OCI-LY7 (cell line): ENCODE data around the gene GRHL1. TPM values are rescaled to one million over a fixed set of nuclear protein-coding genes. Genes with fewer than 3 reads are reported as not detected.

Experiments
- BruUV-seq: library from RNA; stranded (reverse); fragments of 400-500 nt; replicated peaks from 2 replicates; lab custom pipeline; 2021; lab: Mats Ljungman, UMichigan
- CTCF ChIA-PET: fragments of 300-600 bp; sonication (Branson Sonifier 250); formaldehyde crosslinking; loops from one replicate; lab custom pipeline; 2022; ENCODE audit warnings: antibody characterized with exemption; ENCODE audit not compliant: unreplicated experiment; lab: Charles Lee
- POLR2A ChIA-PET: fragments of 300-600 bp; sonication (Branson Sonifier 250); formaldehyde crosslinking; loops from one replicate; lab custom pipeline; 2022; ENCODE audit warnings: antibody characterized with exemption; lab: Charles Lee
- DNase-seq: peaks from one replicate; pipeline ENCODE4 v3.0.0-alpha.2; 2015; ENCODE audit warnings: low spot score
- H2AFZ ChIP-seq: fragments of 200-600 bp; sonication (generic), shearing (Covaris generic); 2 replicates; pipeline ENCODE4 v1.6.1; 2014; ENCODE audit warnings: mild to moderate bottlenecking, antibody characterized with exemption, low read length, moderate library complexity
- H3K27ac ChIP-seq: fragments of 200-600 bp; sonication (generic); 2 replicates; pipeline ENCODE4 v1.5.1; 2014; ENCODE audit warnings: mixed run types, low read depth, mild to moderate bottlenecking, moderate library complexity, low read length, inconsistent platforms; ENCODE audit not compliant: poor library complexity, severe bottlenecking
- H3K36me3 ChIP-seq: fragments of 200-600 bp; sonication (generic); 2 replicates; pipeline ENCODE4 v1.6.1; 2014; ENCODE audit warnings: mild to moderate bottlenecking, antibody characterized with exemption, low read length, moderate library complexity, mixed read lengths; ENCODE audit not compliant: insufficient read depth
- H3K4me1 ChIP-seq: fragments of 200-600 bp; sonication (generic); 2 replicates; pipeline ENCODE4 v1.5.1; 2014; ENCODE audit warnings: mild to moderate bottlenecking, low read length; ENCODE audit not compliant: insufficient read depth, poor library complexity, severe bottlenecking
- H3K4me2 ChIP-seq: fragments of 200-600 bp; sonication (generic); 2 replicates; pipeline ENCODE4 v1.6.1; 2014; ENCODE audit warnings: mild to moderate bottlenecking, low read length
- H3K4me3 ChIP-seq: fragments of 200-600 bp; sonication (generic); 2 replicates; pipeline ENCODE4 v1.5.1; 2014; ENCODE audit warnings: mild to moderate bottlenecking, low read depth, low read length; ENCODE audit not compliant: poor library complexity, severe bottlenecking
- H3K79me2 ChIP-seq: fragments of 200-600 bp; sonication (generic); 2 replicates; pipeline ENCODE4 v1.6.1; 2016; ENCODE audit warnings: low read depth, mild to moderate bottlenecking, low read length, moderate library complexity, mixed read lengths; ENCODE audit not compliant: insufficient read depth
- H3K9me2 ChIP-seq: fragments of 200-600 bp; sonication (generic); 2 replicates; pipeline ENCODE4 v1.6.1; 2016; ENCODE audit warnings: mild to moderate bottlenecking, low read length, mixed read lengths; ENCODE audit not compliant: insufficient read depth
- H3K9me3 ChIP-seq: fragments of 200-600 bp; sonication (generic); 2 replicates; pipeline ENCODE4 v1.6.1; 2014; ENCODE audit warnings: mild to moderate bottlenecking, mixed run types, low read length, mixed read lengths
- H4K20me1 ChIP-seq: fragments of 200-600 bp; sonication (generic); 2 replicates; pipeline ENCODE4 v1.6.1; 2014; ENCODE audit warnings: mild to moderate bottlenecking, antibody characterized with exemption, low read length, moderate library complexity, mixed read lengths; ENCODE audit not compliant: insufficient read depth
- CTCF ChIP-seq: fragments of 200-600 bp; sonication (generic); conservative IDR thresholded peaks from 2 replicates; pipeline ENCODE4 v1.5.1; 2014; ENCODE audit warnings: mild to moderate bottlenecking, antibody characterized with exemption, low read length, moderate library complexity, mixed read lengths
- EZH2phosphoT487 ChIP-seq: fragments of 200-600 bp; sonication (generic); IDR thresholded peaks from 2 replicates; pipeline ENCODE4 v1.6.1; 2018; ENCODE audit warnings: low read depth, borderline replicate concordance, mild to moderate bottlenecking, mixed run types, antibody characterized with exemption, low read length, moderate library complexity, mixed read lengths
- intact Hi-C: fragments of 100-400 bp; cut with micrococcal nuclease; formaldehyde crosslinking; loops from one replicate; pipeline ENCODE4 v1.10.0; 2022; ENCODE audit not compliant: unreplicated experiment
- total RNA-seq, 2 experiments: library from RNA; depleted of rRNA in 1 of 2; stranded (reverse); fragments of >200 nt in 1 of 2; shearing (Covaris generic) in 1 of 2; gene quantifications; 2 replicates each; pipeline ENCODE4 v1.2.3, GENCODE V29; 2014 to 2022

Gene GRHL1
- total RNA-seq, 2 experiments from 2014 or later: 0.19 to 2.5 TPM

- Histone ChIP-seq H3K4me2 (no peak overlapping the region), H3K4me1 (no peaks in the 10 kb centered on the region), H3K4me3 (no peak overlapping the region), H3K9me2 (no peaks in the 10 kb centered on the region), H2AFZ (no peak overlapping the region), H3K36me3 (no peaks in the 10 kb centered on the region), H3K27ac (no peak overlapping the region), H3K9me3 (no peaks in the 10 kb centered on the region), H4K20me1 (no peaks in the 10 kb centered on the region), H3K79me2 (no peaks in the 10 kb centered on the region)
- DNase-seq: no peak
- no TSS peak for BruUV-seq
- POLR2A ChIA-PET: interaction anchor here (0.6 to 0.7 kb wide), 4 partner anchors 39 to 581 kb away, joined by 3 to 5 read pairs (median 3); no protein-coding TSS in a partner anchor
- TF ChIP-seq EZH2phosphoT487 (no peak), CTCF (no peak)
- intact Hi-C loops: loop anchor here (2.0 kb wide), 1 partner anchor 63 kb away; no protein-coding TSS in a partner anchor
- CTCF ChIA-PET: interaction anchor here (0.9 kb wide), 1 partner anchor 59 kb away, joined by 3 read pairs; no protein-coding TSS in a partner anchor
These were observed 34.2 kb downstream of the GRHL1 start for GRCh38 chr2:9985531-9986328.

GRCh38 chr2:9988320-9988719 is 36.8 kb downstream of the GRHL1 start:
- Histone ChIP-seq H3K4me3 (no peak overlapping the region), H3K9me3 (no peaks in the 10 kb centered on the region), H3K36me3 (no peaks in the 10 kb centered on the region), H2AFZ (no peak overlapping the region), H3K4me1 (no peaks in the 10 kb centered on the region), H3K9me2 (no peaks in the 10 kb centered on the region), H4K20me1 (no peaks in the 10 kb centered on the region), H3K4me2 (no peak overlapping the region), H3K27ac (no peak overlapping the region), H3K79me2 (no peaks in the 10 kb centered on the region)
- POLR2A ChIA-PET: interaction anchor here (0.5 kb wide), 1 partner anchor 44 kb away, joined by 3 read pairs; no protein-coding TSS in a partner anchor
- TF ChIP-seq CTCF (no peak), EZH2phosphoT487 (no peak)
- CTCF ChIA-PET: no interaction called here
- DNase-seq: no peak
- BruUV-seq: no TSS peak
- intact Hi-C loops: no loop called here

GRCh38 chr2:9990736-9991135 is 39.2 kb downstream of the GRHL1 start:
- no TSS peak for BruUV-seq
- no peak for DNase-seq
- H3K9me2 ChIP-seq: no peaks in the 10 kb centered on the region
- no peak overlapping the region for H3K27ac ChIP-seq
- ChIA-PET CTCF (no interaction called here), POLR2A (interaction anchor here (0.6 kb wide), 2 partner anchors 91 to 153 kb away, joined by 3 to 7 read pairs; no protein-coding TSS in a partner anchor)
- no peak overlapping the region for H3K4me3 ChIP-seq
- TF ChIP-seq CTCF (no peak), EZH2phosphoT487 (no peak)
- intact Hi-C loops: no loop called here
- no peak overlapping the region for H2AFZ ChIP-seq
- H3K9me3 ChIP-seq: no peaks in the 10 kb centered on the region
- no peaks in the 10 kb centered on the region for H3K4me1 ChIP-seq
- no peak overlapping the region for H3K4me2 ChIP-seq
- no peaks in the 10 kb centered on the region for H3K79me2 ChIP-seq
- no peaks in the 10 kb centered on the region for H3K36me3 ChIP-seq
- no peaks in the 10 kb centered on the region for H4K20me1 ChIP-seq
